H7 (cell line): Measurements from ENCODE around the gene OR2H1. TPM values are rescaled to one million over a fixed set of nuclear protein-coding genes. Genes with fewer than 3 reads are reported as not detected.

ENCODE experiments used
- DNase-seq: peaks from one replicate; pipeline ENCODE4 v3.0.0; 2012
- H3K27me3 ChIP-seq: 2 replicates; pipeline ENCODE4 v1.6.0; 2011; ENCODE audit warnings: mild to moderate bottlenecking, low read length; ENCODE audit not compliant: control insufficient read depth, insufficient read depth
- H3K36me3 ChIP-seq: replicated peaks from 2 replicates; pipeline ENCODE4 v1.5.1; 2011; ENCODE audit warnings: low read length; ENCODE audit not compliant: control insufficient read depth, insufficient read depth
- H3K4me3 ChIP-seq: 2 replicates; pipeline ENCODE4 v1.5.1; 2011; ENCODE audit warnings: low read depth, mild to moderate bottlenecking, control low read depth, low read length, moderate library complexity; ENCODE audit not compliant: insufficient read depth
- total RNA-seq: library from RNA; depleted of rRNA; stranded (reverse); fragments of >200 nt; shearing (Covaris generic); gene quantifications from 2 replicates; pipeline ENCODE4 v1.2.3, GENCODE V29; 2014; rRNA removed

The OR2H1 gene
- total RNA-seq, 1 experiment from 2014 or later, result not detected

- Histone ChIP-seq H3K27me3 (no peaks in the 10 kb centered on the region), H3K4me3 (no peak overlapping the region), H3K36me3 (no peaks in the 10 kb centered on the region)
- DNase-seq, result no peak
These were observed 53.2 kb downstream of the OR2H1 start for GRCh38 chr6:29510202-29510601.

GRCh38 chr6:29510746-29511300, 53.9 kb downstream of the OR2H1 start:
- no peak for DNase-seq
- Histone ChIP-seq H3K4me3 (no peak overlapping the region), H3K36me3 (no peaks in the 10 kb centered on the region), H3K27me3 (no peaks in the 10 kb centered on the region)

Other genes starting within 250 kb of the OR2H1 start
- gene OR14J1, start 155.5 kb upstream of the OR2H1 start, total RNA-seq, result not detected in 2 replicates
- not detected in 2 replicates for gene OR5V1, start 88.3 kb upstream of the OR2H1 start, total RNA-seq
- not detected in 2 replicates for gene OR12D3, start 81.9 kb upstream of the OR2H1 start, total RNA-seq
- not detected in 2 replicates for gene OR12D2, start 61.5 kb upstream of the OR2H1 start, total RNA-seq
- gene OR12D1, start 42.2 kb upstream of the OR2H1 start, total RNA-seq, result not detected in 2 replicates
- not detected in 2 replicates for gene OR10C1, start 17.8 kb upstream of the OR2H1 start, total RNA-seq
- not detected in 2 replicates for gene OR11A1, start 84 bp upstream of the OR2H1 start, total RNA-seq
- not detected in 2 replicates for gene MAS1L, start 30.8 kb downstream of the OR2H1 start, total RNA-seq
- not detected in 2 replicates for gene UBD, start 102.6 kb downstream of the OR2H1 start, total RNA-seq
- not detected in 2 replicates for gene OR2H2, start 128.0 kb downstream of the OR2H1 start, total RNA-seq
- gene GABBR1, start 176.0 kb downstream of the OR2H1 start, total RNA-seq, result 21.8 and 23.2 TPM in 2 replicates
- 1.4 and 2.0 TPM in 2 replicates for gene MOG, start 199.9 kb downstream of the OR2H1 start, total RNA-seq
- 0.10 and 0.74 TPM in 2 replicates for gene ZFP57, start 224.0 kb downstream of the OR2H1 start, total RNA-seq